Measurements from ENCODE around the gene TRPM8. TPM values are rescaled to one million over a fixed set of nuclear protein-coding genes. Genes with fewer than 3 reads are reported as not detected.

The TRPM8 gene
- total RNA-seq, 1 donor from 2014 or later: not detected

DNA sequence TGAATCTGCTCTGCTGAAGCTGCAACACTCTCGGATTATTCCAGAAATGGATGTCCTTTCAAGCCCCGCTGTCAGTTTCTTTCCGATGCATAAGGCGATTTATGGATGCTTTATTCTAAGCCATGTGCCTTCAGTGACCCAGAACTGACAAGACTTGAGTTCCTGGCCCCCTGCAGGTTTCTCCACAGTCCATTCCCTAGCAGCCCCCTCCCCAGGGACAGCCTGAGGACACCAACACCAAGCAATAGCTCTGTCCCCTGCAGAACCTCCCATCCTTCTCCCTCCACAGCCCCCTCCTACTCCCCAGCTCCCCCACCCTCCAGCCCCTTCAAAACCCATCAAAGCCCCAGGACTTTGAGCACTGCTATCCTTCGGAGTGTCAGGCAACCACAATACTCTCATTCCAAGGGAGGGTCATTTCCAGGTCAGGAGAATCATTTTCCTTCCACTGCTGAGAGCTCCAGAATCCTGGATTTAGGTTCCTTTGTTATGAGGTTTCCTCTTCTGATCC is 108.8 kb downstream of the TRPM8 start:
- H3K27ac Mint-ChIP-seq (ENCODE audit: unreplicated experiment): no peak overlapping the region
- TF ChIP-seq, protein P1, sequence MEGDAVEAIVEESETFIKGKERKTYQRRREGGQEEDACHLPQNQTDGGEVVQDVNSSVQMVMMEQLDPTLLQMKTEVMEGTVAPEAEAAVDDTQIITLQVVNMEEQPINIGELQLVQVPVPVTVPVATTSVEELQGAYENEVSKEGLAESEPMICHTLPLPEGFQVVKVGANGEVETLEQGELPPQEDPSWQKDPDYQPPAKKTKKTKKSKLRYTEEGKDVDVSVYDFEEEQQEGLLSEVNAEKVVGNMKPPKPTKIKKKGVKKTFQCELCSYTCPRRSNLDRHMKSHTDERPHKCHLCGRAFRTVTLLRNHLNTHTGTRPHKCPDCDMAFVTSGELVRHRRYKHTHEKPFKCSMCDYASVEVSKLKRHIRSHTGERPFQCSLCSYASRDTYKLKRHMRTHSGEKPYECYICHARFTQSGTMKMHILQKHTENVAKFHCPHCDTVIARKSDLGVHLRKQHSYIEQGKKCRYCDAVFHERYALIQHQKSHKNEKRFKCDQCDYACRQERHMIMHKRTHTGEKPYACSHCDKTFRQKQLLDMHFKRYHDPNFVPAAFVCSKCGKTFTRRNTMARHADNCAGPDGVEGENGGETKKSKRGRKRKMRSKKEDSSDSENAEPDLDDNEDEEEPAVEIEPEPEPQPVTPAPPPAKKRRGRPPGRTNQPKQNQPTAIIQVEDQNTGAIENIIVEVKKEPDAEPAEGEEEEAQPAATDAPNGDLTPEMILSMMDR (IDR thresholded peaks at IDR 0.05): no peak
- no peaks in the 10 kb centered on the region for H3K9me3 Mint-ChIP-seq (ENCODE audit: unreplicated experiment)
- no peak for DNase-seq (ENCODE audit: extremely low spot score, unreplicated experiment)
- H3K4me1 Mint-ChIP-seq (ENCODE audit: unreplicated experiment): peaks cover 8% of the 10 kb centered on the region
- H3K27me3 Mint-ChIP-seq (ENCODE audit: unreplicated experiment): peaks cover 66% of the 10 kb centered on the region
- no peaks in the 10 kb centered on the region for H3K36me3 Mint-ChIP-seq (ENCODE audit: unreplicated experiment)
- H3K4me3 Mint-ChIP-seq (ENCODE audit: unreplicated experiment): no peak overlapping the region

DNA sequence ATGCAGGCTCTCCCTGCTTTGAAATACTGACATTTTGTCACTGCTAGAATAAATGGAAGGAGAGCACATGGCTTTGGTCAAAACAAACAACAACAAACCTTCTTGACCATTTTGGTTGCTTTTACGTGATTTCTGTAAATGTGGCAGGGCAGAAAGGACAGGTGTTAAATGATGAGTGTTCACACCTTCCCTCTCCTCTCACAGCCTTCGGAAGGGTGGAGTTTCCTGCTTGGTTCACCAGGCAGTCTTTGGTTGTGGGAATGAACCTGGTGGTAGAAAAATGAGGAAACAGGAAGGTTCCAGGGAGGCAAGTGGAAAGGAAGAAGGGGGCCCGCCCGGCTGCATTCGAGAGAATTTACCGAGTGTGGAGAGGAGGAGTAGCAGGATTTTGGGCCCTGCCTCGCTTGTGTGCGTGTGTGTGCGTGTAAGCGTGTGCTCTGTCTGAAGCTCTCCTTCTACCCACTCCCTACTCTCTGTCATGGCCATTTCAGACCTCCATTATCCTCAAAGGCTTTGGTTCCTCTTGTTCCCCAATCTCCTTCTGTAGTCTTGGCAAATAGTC is 109.6 kb downstream of the TRPM8 start:
- no peak overlapping the region for H3K27ac Mint-ChIP-seq (ENCODE audit: unreplicated experiment)
- peaks cover 62% of the 10 kb centered on the region for H3K27me3 Mint-ChIP-seq (ENCODE audit: unreplicated experiment)
- peaks cover 8% of the 10 kb centered on the region for H3K4me1 Mint-ChIP-seq (ENCODE audit: unreplicated experiment)
- no peaks in the 10 kb centered on the region for H3K36me3 Mint-ChIP-seq (ENCODE audit: unreplicated experiment)
- TF ChIP-seq, protein P1 (IDR thresholded peaks at IDR 0.05): no peak
- DNase-seq (ENCODE audit: extremely low spot score, unreplicated experiment): no peak
- no peaks in the 10 kb centered on the region for H3K9me3 Mint-ChIP-seq (ENCODE audit: unreplicated experiment)
- H3K4me3 Mint-ChIP-seq (ENCODE audit: unreplicated experiment): no peak overlapping the region

DNA sequence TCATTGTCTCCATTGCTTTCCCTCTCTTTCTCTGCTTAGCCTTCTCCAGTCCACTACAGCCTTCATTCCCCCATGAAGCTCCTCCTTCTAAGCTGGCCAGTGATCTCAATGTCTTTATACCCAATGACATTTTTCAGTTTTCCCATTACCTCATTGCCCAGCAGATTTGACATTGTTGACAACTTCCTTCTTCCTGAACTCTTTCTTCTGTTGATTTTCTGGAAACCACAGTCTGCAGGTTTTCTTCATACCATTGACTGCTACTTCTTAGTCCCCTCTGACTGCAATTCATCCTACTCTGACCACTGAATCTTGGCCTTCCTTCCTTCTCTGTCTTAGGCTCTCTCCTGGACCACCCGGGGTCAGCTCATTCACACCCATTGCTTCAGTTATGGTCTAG is 110.5 kb downstream of the TRPM8 start:
- Mint-ChIP-seq H3K36me3 (ENCODE audit: unreplicated experiment) (no peaks in the 10 kb centered on the region), H3K4me1 (ENCODE audit: unreplicated experiment) (peaks cover 13% of the 10 kb centered on the region), H3K27me3 (ENCODE audit: unreplicated experiment) (peaks cover 53% of the 10 kb centered on the region), H3K27ac (ENCODE audit: unreplicated experiment) (no peak overlapping the region), H3K9me3 (ENCODE audit: unreplicated experiment) (no peaks in the 10 kb centered on the region), H3K4me3 (ENCODE audit: unreplicated experiment) (no peak overlapping the region)
- no peak for DNase-seq (ENCODE audit: extremely low spot score, unreplicated experiment)
- TF ChIP-seq, protein P1 (IDR thresholded peaks at IDR 0.05): no peak

DNA sequence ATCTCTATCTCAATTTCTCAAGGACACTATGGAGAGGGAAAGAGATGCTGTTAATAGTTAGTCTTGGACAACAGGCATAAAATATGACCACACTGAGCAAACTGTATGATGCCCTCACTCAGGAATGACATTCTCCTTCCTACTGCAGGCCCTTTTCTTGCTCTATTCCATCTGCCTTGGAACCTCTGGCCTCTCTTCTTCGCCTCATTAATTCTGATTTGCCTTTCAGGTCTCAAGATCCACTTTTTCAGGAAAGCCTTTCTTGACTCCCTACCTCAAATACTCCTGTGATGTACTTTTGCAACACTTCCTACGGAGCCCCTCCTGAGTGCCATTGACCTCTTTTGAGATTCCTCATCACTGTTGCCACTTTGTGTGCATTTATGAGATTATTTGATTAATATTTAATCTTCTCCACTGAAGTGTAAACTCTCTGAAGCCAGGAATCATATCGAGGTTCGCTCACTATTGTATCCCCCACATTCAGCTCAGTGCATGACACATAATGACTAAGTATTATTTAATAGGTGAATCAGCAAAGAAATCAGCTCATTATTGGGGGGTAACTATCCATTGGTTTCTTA is 112.1 kb downstream of the TRPM8 start:
- H3K27me3 Mint-ChIP-seq (ENCODE audit: unreplicated experiment): peaks cover 59% of the 10 kb centered on the region
- no peak for DNase-seq (ENCODE audit: extremely low spot score, unreplicated experiment)
- no peak overlapping the region for H3K4me3 Mint-ChIP-seq (ENCODE audit: unreplicated experiment)
- H3K27ac Mint-ChIP-seq (ENCODE audit: unreplicated experiment): no peak overlapping the region
- peaks cover 6% of the 10 kb centered on the region for H3K9me3 Mint-ChIP-seq (ENCODE audit: unreplicated experiment)
- TF ChIP-seq, protein P1 (IDR thresholded peaks at IDR 0.05): no peak
- H3K36me3 Mint-ChIP-seq (ENCODE audit: unreplicated experiment): peaks cover 5% of the 10 kb centered on the region
- peaks cover 13% of the 10 kb centered on the region for H3K4me1 Mint-ChIP-seq (ENCODE audit: unreplicated experiment)

DNA sequence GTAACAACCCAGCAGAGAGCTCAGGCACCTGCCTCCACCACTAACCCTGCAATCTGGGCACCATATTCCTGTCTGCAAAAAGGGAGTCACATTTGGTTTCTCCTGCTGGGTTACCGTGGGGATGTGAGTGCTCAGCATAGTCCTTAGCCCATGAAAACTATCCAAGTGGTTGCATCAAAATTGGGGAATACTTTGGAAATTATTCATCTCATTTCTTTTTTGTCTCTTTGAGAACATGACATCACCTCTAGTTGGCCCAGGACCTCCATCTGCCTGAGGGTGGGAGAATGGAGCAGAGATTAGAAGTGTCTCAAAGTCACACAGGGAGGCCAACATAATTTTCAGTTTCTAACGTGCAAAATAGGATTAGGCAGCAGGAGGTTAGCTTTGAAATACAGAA is 114.0 kb downstream of the TRPM8 start:
- no peak for DNase-seq (ENCODE audit: extremely low spot score, unreplicated experiment)
- peaks cover 7% of the 10 kb centered on the region for H3K4me1 Mint-ChIP-seq (ENCODE audit: unreplicated experiment)
- H3K36me3 Mint-ChIP-seq (ENCODE audit: unreplicated experiment): peaks cover 5% of the 10 kb centered on the region
- TF ChIP-seq, protein P1 (IDR thresholded peaks at IDR 0.05): no peak
- peaks cover 64% of the 10 kb centered on the region for H3K27me3 Mint-ChIP-seq (ENCODE audit: unreplicated experiment)
- H3K9me3 Mint-ChIP-seq (ENCODE audit: unreplicated experiment): peaks cover 8% of the 10 kb centered on the region
- H3K4me3 Mint-ChIP-seq (ENCODE audit: unreplicated experiment): no peak overlapping the region
- H3K27ac Mint-ChIP-seq (ENCODE audit: unreplicated experiment): no peak overlapping the region

All from osteocyte (in vitro differentiated cells).